Stimulated activated CD8-positive, alpha-beta memory T cell treated with anti-CD3 and anti-CD28 coated beads, Interleukin-12 subunit alpha, Interleukin-12 subunit beta, amount 100 ng/mL, for 24 hours (primary cell): ENCODE results near the gene NUP214.
A peak's percentile ranks its signal among the peaks of the same experiment; 100 is the strongest.

Source experiments
- DNase-seq: peaks from one replicate; pipeline ENCODE4 v3.0.0-alpha.2; 2020; ENCODE audit errors: extremely low read depth

The NUP214 gene

GRCh38 chr9:131125288-131126058 is at the start of gene NUP214:
Gene NUP214 (plus strand): TSS chr9:131125586. CDS start chr9:131125705, 119 bp downstream.
- DNase-seq, result peak; percentile 98

GRCh38 chr9:131076347-131077195 is 48.8 kb upstream of the NUP214 start:
- DNase-seq, result no peak

- no peak for DNase-seq
Observed at GRCh38 chr9:131078427-131079366, 46.7 kb upstream of the NUP214 start.

- DNase-seq, result no peak
Observed at GRCh38 chr9:131080589-131080988, 44.8 kb upstream of the NUP214 start.

- DNase-seq, result no peak
Observed at GRCh38 chr9:131081868-131082267, 43.5 kb upstream of the NUP214 start.

- no peak for DNase-seq
Observed at GRCh38 chr9:131082774-131083512, 42.4 kb upstream of the NUP214 start.

GRCh38 chr9:131084661-131085369 is 40.6 kb upstream of the NUP214 start:
- DNase-seq, result no peak

GRCh38 chr9:131085370-131086122 is 39.8 kb upstream of the NUP214 start:
- DNase-seq, result no peak

- DNase-seq, result no peak
Observed at GRCh38 chr9:131087354-131087893, 38.0 kb upstream of the NUP214 start.

GRCh38 chr9:131090025-131090787 is 35.2 kb upstream of the NUP214 start:
- DNase-seq, result no peak

- DNase-seq, result no peak
Observed at GRCh38 chr9:131091352-131091992, 33.9 kb upstream of the NUP214 start.

- no peak for DNase-seq
Observed at GRCh38 chr9:131092030-131092429, 33.4 kb upstream of the NUP214 start.

GRCh38 chr9:131092548-131093440 is 32.6 kb upstream of the NUP214 start:
- DNase-seq, result no peak

- DNase-seq, result no peak
Observed at GRCh38 chr9:131094015-131094414, 31.4 kb upstream of the NUP214 start.

- DNase-seq, result no peak
Observed at GRCh38 chr9:131094622-131095021, 30.8 kb upstream of the NUP214 start.

GRCh38 chr9:131095666-131096268 is 29.6 kb upstream of the NUP214 start:
- no peak for DNase-seq
